GM21390 (cell line): ENCODE measurements around the gene ITPK1.
A peak's percentile ranks its signal among the peaks of the same experiment; 100 is the strongest.
"Not testable (repeated sequence)": the region's sequence is repeated elsewhere in the genome, so short reads cannot be mapped to it uniquely, and the experiment has no call there.

Experiments
- ATAC-seq: cut with Tn5 transposase; IDR thresholded peaks from one replicate; pipeline ENCODE4 v1.9.1; 2021; ENCODE audit not compliant: unreplicated experiment

Gene ITPK1

GRCh38 chr14:93105856-93106255 is 9.9 kb downstream of the ITPK1 start:
- not testable (repeated sequence) for ATAC-seq

GRCh38 chr14:93105362-93105761 is 10.4 kb downstream of the ITPK1 start:
- no peak for ATAC-seq

GRCh38 chr14:93104961-93105360 is 10.8 kb downstream of the ITPK1 start:
- ATAC-seq, result no peak

GRCh38 chr14:93103392-93104080 is 12.2 kb downstream of the ITPK1 start:
- ATAC-seq, result peak; percentile 96

- ATAC-seq, result no peak
These were observed 13.6 kb downstream of the ITPK1 start for GRCh38 chr14:93102141-93102540.

- no peak for ATAC-seq
These were observed 14.5 kb downstream of the ITPK1 start for GRCh38 chr14:93101181-93101580.

GRCh38 chr14:93100570-93100969 is 15.2 kb downstream of the ITPK1 start:
- no peak for ATAC-seq

GRCh38 chr14:93100100-93100499 is 15.6 kb downstream of the ITPK1 start:
- no peak for ATAC-seq

GRCh38 chr14:93099643-93100042 is 16.1 kb downstream of the ITPK1 start:
- no peak for ATAC-seq

GRCh38 chr14:93099196-93099595 is 16.5 kb downstream of the ITPK1 start:
- ATAC-seq, result no peak

- ATAC-seq, result no peak
These were observed 18.9 kb downstream of the ITPK1 start for GRCh38 chr14:93096691-93097322.

- ATAC-seq, result no peak
These were observed 19.8 kb downstream of the ITPK1 start for GRCh38 chr14:93095742-93096510.

GRCh38 chr14:93094121-93094918 is 21.4 kb downstream of the ITPK1 start:
- no peak for ATAC-seq

- ATAC-seq, result no peak
These were observed 22.8 kb downstream of the ITPK1 start for GRCh38 chr14:93092606-93093556.

- ATAC-seq, result no peak
These were observed 24.1 kb downstream of the ITPK1 start for GRCh38 chr14:93091666-93092065.

- ATAC-seq, result no peak
These were observed 24.7 kb downstream of the ITPK1 start for GRCh38 chr14:93090826-93091555.

GRCh38 chr14:93089521-93090269 is 26.0 kb downstream of the ITPK1 start:
- ATAC-seq, result no peak

GRCh38 chr14:93086441-93087055 is 29.2 kb downstream of the ITPK1 start:
- no peak for ATAC-seq
